ENCODE results near the gene HS6ST1.

DNA sequence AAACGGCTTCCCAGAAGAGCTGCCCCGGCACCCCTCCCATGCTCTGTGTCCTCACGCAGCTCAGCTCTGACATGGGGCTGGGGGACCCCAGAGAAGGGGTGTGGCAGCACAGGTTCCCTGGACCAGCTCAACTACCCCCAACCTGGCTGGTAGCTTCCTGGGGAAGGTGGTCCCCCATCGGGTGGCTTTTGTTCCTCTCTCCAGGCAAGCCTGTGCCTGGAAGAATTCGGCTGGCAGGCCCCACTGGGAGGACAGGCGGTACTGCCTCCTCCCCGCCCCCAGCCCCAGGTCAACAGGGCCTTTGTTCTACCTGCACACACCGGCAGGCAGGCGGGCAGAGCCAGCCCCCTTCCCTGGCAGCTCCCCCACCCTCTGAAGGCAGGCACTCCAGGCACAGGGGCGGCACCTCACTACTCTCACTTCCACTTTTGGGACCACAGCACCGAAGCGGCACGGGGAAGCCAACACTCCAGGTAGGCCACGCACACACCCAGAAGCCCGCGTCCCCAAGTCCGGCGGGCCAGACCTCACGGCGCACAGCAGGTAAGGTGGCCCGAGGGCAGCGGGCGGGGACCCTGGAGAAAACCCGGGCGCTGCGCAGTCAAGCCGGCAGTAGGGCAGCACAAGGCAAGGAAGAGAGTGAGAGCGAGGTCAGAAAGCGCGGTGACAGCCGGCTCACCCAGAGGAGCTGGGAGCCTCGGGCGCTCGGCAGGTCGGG lies 1.3 kb downstream of the HS6ST1 start:
- TF ChIP-seq, protein P1, sequence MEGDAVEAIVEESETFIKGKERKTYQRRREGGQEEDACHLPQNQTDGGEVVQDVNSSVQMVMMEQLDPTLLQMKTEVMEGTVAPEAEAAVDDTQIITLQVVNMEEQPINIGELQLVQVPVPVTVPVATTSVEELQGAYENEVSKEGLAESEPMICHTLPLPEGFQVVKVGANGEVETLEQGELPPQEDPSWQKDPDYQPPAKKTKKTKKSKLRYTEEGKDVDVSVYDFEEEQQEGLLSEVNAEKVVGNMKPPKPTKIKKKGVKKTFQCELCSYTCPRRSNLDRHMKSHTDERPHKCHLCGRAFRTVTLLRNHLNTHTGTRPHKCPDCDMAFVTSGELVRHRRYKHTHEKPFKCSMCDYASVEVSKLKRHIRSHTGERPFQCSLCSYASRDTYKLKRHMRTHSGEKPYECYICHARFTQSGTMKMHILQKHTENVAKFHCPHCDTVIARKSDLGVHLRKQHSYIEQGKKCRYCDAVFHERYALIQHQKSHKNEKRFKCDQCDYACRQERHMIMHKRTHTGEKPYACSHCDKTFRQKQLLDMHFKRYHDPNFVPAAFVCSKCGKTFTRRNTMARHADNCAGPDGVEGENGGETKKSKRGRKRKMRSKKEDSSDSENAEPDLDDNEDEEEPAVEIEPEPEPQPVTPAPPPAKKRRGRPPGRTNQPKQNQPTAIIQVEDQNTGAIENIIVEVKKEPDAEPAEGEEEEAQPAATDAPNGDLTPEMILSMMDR (conservative IDR thresholded peaks at IDR 0.05 in 1 of 2, IDR thresholded peaks at IDR 0.05 in 1 of 2; ENCODE audit: extremely low read depth in 1 of 2, insufficient read depth in 1 of 2, low read depth in 1 of 2, low read length in 2 of 2): no peak
- TF ChIP-seq EZH2 (IDR thresholded peaks at IDR 0.05; ENCODE audit: borderline replicate concordance, low read length): no peak
